Uterus (tissue), 4 donors: ENCODE results near the gene RAET1E. TPM values are rescaled to one million over a fixed set of nuclear protein-coding genes. Genes with fewer than 3 reads are reported as not detected.

Source experiments
- DNase-seq, 2 donors: peaks; one replicate each; pipeline ENCODE4 v3.0.0-alpha.2; 2019 to 2020
- H3K27ac ChIP-seq, 2 donors: fragments of 200-600 bp; sonication (generic); 1 replicate in 1 of 2; 2 replicates in 1 of 2; pipeline ENCODE4 v1.5.1; 2016 to 2018
- H3K27me3 ChIP-seq, 2 donors: fragments of 200-600 bp; sonication (generic); one replicate each; pipeline ENCODE4 v1.5.1; 2018 to 2019; ENCODE audit warnings: control low read depth in 1 of 2
- H3K36me3 ChIP-seq, 2 donors: fragments of 200-600 bp; sonication (generic); one replicate each; pipeline ENCODE4 v1.5.1; 2019; ENCODE audit warnings: control low read depth in 1 of 2
- H3K4me1 ChIP-seq, 2 donors: fragments of 200-600 bp; sonication (generic); one replicate each; pipeline ENCODE4 v1.5.1; 2018 to 2019; ENCODE audit warnings: control low read depth in 1 of 2
- H3K4me3 ChIP-seq, 2 donors: fragments of 200-600 bp; sonication (generic); 1 replicate in 1 of 2; 2 replicates in 1 of 2; pipeline ENCODE4 v1.5.1; 2018 to 2019; ENCODE audit warnings: mild to moderate bottlenecking in 1 of 2
- H3K9me3 ChIP-seq, 2 donors: fragments of 200-600 bp; sonication (generic); one replicate each; pipeline ENCODE4 v1.5.1; 2019; ENCODE audit warnings: control low read depth in 1 of 2
- POLR2A ChIP-seq, 2 donors: fragments of 450-650 bp; IDR thresholded peaks; one replicate each; pipeline ENCODE4 v1.6.1; 2016; ENCODE audit warnings: antibody characterized with exemption in 2 of 2, mild to moderate bottlenecking in 1 of 2, moderate library complexity in 1 of 2
- intact Hi-C: fragments of 100-400 bp; cut with DNase I; formaldehyde crosslinking; loops from one replicate; pipeline ENCODE4 v1.15.1; 2023; ENCODE audit warnings: low total_unique reads
- total RNA-seq, 4 donors: library from RNA; depleted of rRNA in 3 of 4; stranded (reverse); fragments of >200 nt in 3 of 4; gene quantifications; one replicate each; pipeline versions ENCODE4 v1.1.0 to v1.2.4, GENCODE V29; 2014 to 2023
- TF ChIP-seq, protein P1 (sequence below), 4 experiments: fragments of 200-600 bp in 2 of 4; fragments of 450-650 bp in 2 of 4; sonication (generic) in 2 of 4; IDR thresholded peaks; one replicate each; pipeline ENCODE4 v1.5.1; 2016 to 2019; ENCODE audit warnings: antibody characterized with exemption in 4 of 4, mild to moderate bottlenecking in 2 of 4, moderate library complexity in 1 of 4
- donor health status: DM: yes; HTN: yes; CAD: no.

RAET1E gene
- total RNA-seq, 4 donors from 2014 or later = 0.55 TPM; not detected in 3

DNA sequence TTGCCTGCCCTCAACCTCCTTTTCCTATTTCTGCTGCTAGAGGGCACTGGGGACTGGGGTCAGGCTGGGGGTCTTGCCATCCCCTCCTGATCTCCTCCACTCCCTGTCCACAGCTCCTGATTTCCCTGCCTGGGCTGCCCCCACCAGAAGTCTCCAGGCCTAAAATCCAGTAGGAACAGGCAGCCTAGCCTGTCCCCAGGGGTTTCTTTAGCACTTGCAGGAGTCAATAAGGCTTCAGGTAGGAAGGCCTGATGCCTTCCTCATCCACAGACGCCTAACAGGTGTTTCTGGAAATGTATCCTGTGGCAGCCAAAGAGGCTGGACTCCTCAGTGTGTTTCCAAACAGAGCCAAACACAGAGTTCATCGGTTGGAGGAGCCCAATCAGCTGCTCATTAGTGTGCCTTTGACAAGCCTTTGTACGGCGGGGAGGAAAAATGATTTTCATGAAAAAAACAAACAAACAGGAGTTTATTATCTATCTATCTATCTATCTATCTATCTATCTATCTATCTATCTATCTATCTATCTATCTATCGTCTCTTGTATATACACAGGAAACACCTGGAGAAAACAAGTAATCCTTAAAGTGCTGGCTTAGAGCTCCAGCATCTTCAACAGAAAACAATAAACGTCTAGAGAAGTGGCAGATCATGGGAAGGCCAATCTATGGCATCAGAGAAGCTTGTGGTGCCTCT, 3.7 kb upstream of the RAET1E start:
- no peak overlapping the region for H3K4me3 ChIP-seq
- H3K4me1 ChIP-seq = no peaks in the 10 kb centered on the region

DNA sequence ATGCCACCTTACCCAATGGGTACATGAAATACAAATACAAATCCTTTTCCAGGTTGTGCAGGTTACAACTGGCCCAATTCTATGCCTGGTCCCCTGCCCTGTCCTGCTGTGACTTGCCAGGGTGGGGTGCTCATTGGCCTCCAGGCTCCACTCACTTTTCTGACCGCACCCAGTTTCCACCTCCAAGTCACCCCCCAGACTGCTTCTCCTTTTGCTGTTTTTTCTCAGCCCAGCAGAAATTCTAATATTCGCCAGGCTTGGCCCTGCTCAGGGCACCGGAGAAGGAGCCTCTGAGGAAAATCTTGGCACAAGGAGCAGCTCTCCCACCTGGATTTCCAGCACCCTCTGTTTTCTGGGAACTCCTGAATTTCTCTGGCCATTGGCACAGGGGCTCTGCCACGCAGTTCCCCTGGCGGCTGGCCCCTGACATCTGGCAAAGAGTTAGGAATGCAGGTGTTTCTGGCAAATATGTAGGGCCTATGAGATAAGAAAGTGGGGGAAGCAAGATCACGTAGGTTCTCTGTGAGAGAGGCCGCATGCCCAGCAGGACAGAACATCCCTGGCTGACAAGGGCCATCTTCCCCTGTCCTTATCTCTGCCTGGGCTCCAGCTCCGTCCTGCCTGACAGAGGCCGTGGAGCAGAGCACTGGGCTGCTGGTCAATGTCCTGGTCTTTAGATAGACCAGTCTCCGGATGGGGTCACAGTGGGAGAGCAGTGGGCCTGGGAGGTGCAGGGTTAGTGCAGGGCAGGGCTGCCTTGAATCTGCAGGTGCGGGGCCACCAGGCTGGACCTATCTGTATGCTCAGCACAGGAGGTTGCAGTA, 2.9 kb upstream of the RAET1E start:
- Histone ChIP-seq H3K36me3 (no peaks in the 10 kb centered on the region), H3K27me3 (no peaks in the 10 kb centered on the region), H3K4me1 (no peaks in the 10 kb centered on the region), H3K4me3 (no peak overlapping the region), H3K27ac (no peak overlapping the region), H3K9me3 (no peaks in the 10 kb centered on the region)
- no peak for DNase-seq
- intact Hi-C loops = no loop called here
- no peak for TF ChIP-seq POLR2A (IDR thresholded peaks at IDR 0.05)
- TF ChIP-seq, protein P1, sequence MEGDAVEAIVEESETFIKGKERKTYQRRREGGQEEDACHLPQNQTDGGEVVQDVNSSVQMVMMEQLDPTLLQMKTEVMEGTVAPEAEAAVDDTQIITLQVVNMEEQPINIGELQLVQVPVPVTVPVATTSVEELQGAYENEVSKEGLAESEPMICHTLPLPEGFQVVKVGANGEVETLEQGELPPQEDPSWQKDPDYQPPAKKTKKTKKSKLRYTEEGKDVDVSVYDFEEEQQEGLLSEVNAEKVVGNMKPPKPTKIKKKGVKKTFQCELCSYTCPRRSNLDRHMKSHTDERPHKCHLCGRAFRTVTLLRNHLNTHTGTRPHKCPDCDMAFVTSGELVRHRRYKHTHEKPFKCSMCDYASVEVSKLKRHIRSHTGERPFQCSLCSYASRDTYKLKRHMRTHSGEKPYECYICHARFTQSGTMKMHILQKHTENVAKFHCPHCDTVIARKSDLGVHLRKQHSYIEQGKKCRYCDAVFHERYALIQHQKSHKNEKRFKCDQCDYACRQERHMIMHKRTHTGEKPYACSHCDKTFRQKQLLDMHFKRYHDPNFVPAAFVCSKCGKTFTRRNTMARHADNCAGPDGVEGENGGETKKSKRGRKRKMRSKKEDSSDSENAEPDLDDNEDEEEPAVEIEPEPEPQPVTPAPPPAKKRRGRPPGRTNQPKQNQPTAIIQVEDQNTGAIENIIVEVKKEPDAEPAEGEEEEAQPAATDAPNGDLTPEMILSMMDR (IDR thresholded peaks at IDR 0.05) = no peak

More for the DNA sequence above, 3.7 kb upstream of the RAET1E start:
- no peaks in the 10 kb centered on the region for H3K36me3 ChIP-seq
- no peak for DNase-seq
- no peaks in the 10 kb centered on the region for H3K9me3 ChIP-seq
- no peaks in the 10 kb centered on the region for H3K27me3 ChIP-seq
- intact Hi-C loops = no loop called here
- TF ChIP-seq, protein P1 (IDR thresholded peaks at IDR 0.05) = no peak
- no peak for TF ChIP-seq POLR2A (IDR thresholded peaks at IDR 0.05)
- no peak overlapping the region for H3K27ac ChIP-seq

DNA sequence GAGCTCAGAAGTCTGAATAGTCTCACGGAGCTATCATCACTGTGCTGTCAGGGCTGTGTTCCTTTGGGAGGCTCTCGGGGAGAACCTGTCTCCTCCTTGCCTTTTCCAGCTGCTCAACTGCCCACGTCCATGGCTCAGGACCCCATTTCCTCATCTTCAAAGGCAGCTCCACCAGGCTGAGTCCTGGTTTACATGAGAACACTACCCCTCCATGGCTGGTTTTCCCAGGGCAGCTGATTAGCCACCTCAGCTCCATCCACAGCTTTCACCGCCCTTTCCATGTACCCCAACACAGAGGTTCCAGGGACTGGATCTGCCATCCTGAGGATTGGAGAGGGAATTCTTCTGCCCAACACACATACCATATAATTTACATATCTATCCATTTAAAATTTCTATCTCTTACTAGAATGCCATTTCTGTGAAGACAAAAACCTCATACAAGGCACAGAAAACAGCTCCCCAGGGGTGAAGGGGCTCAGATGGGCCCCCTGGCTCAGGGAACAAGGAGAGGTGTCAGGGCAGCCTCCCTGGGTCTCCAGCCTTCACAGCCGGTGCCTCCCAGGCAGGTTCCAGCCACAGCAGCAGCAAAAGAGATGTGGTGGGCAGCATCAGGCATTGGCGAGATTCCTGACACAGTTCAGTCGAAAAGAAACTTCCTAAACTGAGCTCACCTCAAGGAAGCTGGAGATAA, 2.2 kb upstream of the RAET1E start:
- no peak for TF ChIP-seq POLR2A (IDR thresholded peaks at IDR 0.05)
- TF ChIP-seq, protein P1 (IDR thresholded peaks at IDR 0.05) = no peak
- intact Hi-C loops = no loop called here
- Histone ChIP-seq H3K27me3 (no peaks in the 10 kb centered on the region), H3K4me3 (no peak overlapping the region), H3K36me3 (no peaks in the 10 kb centered on the region), H3K4me1 (no peaks in the 10 kb centered on the region), H3K9me3 (no peaks in the 10 kb centered on the region), H3K27ac (no peak overlapping the region)
- no peak for DNase-seq

DNA sequence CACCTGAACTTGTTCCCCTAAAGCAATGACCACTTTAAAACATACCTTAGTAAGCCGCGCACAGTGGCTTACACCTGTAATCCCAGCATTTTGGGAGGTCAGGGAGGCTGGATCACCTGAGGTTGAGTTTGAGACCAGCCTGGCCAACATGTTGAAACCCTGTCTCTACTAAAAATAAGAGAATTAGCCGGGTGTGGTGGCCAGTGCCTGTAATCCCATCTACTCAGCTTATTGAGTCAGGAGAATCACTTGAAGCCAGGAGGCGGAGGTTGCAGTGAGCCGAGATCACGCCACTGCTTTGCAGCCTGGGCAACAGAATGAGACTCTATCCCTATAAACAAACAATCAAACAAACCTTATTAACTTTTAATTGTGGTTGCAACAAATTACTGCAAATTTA, 1.6 kb upstream of the RAET1E start:
- no peak overlapping the region for H3K27ac ChIP-seq
- no peaks in the 10 kb centered on the region for H3K4me1 ChIP-seq
- no peaks in the 10 kb centered on the region for H3K36me3 ChIP-seq
- no peak overlapping the region for H3K4me3 ChIP-seq
- intact Hi-C loops = no loop called here
- TF ChIP-seq, protein P1 (IDR thresholded peaks at IDR 0.05) = no peak
- TF ChIP-seq POLR2A (IDR thresholded peaks at IDR 0.05) = no peak
- H3K27me3 ChIP-seq = no peaks in the 10 kb centered on the region
- no peak for DNase-seq
- H3K9me3 ChIP-seq = no peaks in the 10 kb centered on the region
